Liver (tissue), 9 donors: ENCODE data around the gene ZBTB6. TPM values are rescaled to one million over a fixed set of nuclear protein-coding genes. Genes with fewer than 3 reads are reported as not detected.

Source experiments
- DNase-seq: peaks from one replicate; pipeline ENCODE4 v3.0.0-alpha.2; 2017; ENCODE audit warnings: low spot score
- H3K27ac ChIP-seq, 2 donors: one replicate each; pipeline ENCODE4 v1.7.0; 2013; ENCODE audit warnings: inconsistent platforms in 2 of 2, low read length in 2 of 2, control low read depth in 1 of 2, low read depth in 1 of 2, mild to moderate bottlenecking in 1 of 2
- H3K27me3 ChIP-seq, 4 donors: one replicate each; pipeline versions ENCODE4 v1.6.1 to v1.7.0; 2013; ENCODE audit warnings: low read length in 3 of 4, inconsistent platforms in 1 of 4, mild to moderate bottlenecking in 1 of 4, moderate library complexity in 1 of 4; ENCODE audit not compliant: control insufficient read depth in 4 of 4, insufficient read depth in 4 of 4
- H3K36me3 ChIP-seq, 4 donors: one replicate each; pipeline versions ENCODE4 v1.6.1 to v1.7.0; 2013; ENCODE audit warnings: low read length in 3 of 4, mild to moderate bottlenecking in 3 of 4, low read depth in 1 of 4, moderate library complexity in 1 of 4; ENCODE audit not compliant: control insufficient read depth in 4 of 4, insufficient read depth in 3 of 4
- H3K4me1 ChIP-seq, 4 donors: one replicate each; pipeline versions ENCODE4 v1.6.1 to v1.7.0; 2013; ENCODE audit warnings: low read length in 3 of 4, mild to moderate bottlenecking in 3 of 4, moderate library complexity in 1 of 4; ENCODE audit not compliant: control insufficient read depth in 4 of 4, insufficient read depth in 4 of 4
- H3K4me3 ChIP-seq, 3 donors: one replicate each; pipeline versions ENCODE4 v1.6.1 to v1.7.0; 2013; ENCODE audit warnings: low read length in 3 of 3, control low read depth in 1 of 3, low read depth in 1 of 3, mild to moderate bottlenecking in 1 of 3
- H3K9ac ChIP-seq, 2 donors: one replicate each; pipeline ENCODE4 v1.7.0; 2013; ENCODE audit warnings: low read length in 2 of 2, mild to moderate bottlenecking in 2 of 2, moderate library complexity in 2 of 2, control low read depth in 1 of 2, low read depth in 1 of 2
- H3K9me3 ChIP-seq, 4 donors: one replicate each; pipeline versions ENCODE4 v1.6.1 to v1.7.0; 2013; ENCODE audit warnings: low read length in 3 of 4; ENCODE audit not compliant: control insufficient read depth in 4 of 4
- ATF3 ChIP-seq: IDR thresholded peaks from 2 replicates; pipeline ENCODE4 v1.6.1; 2016; ENCODE audit warnings: antibody characterized with exemption
- CTCF ChIP-seq: fragments of 150-350 bp; IDR thresholded peaks from 2 replicates; pipeline ENCODE4 v1.5.1; 2017; ENCODE audit warnings: improper control_type of control experiment, low read depth, low read length; ENCODE audit not compliant: missing input control
- EGR1 ChIP-seq, 2 donors: IDR thresholded peaks; 2 replicates each; pipeline ENCODE4 v1.6.1; 2016 to 2018; ENCODE audit warnings: antibody characterized with exemption in 2 of 2, low read depth in 2 of 2
- FOXA1 ChIP-seq: IDR thresholded peaks from 2 replicates; pipeline ENCODE4 v1.6.1; 2016; ENCODE audit warnings: antibody characterized with exemption
- FOXA2 ChIP-seq: IDR thresholded peaks from 2 replicates; pipeline ENCODE4 v1.6.1; 2016; ENCODE audit warnings: antibody characterized with exemption
- GABPA ChIP-seq, 2 donors: IDR thresholded peaks in 1 of 2; conservative IDR thresholded peaks in 1 of 2; 2 replicates each; pipeline ENCODE4 v1.6.1; 2016; ENCODE audit warnings: antibody characterized with exemption in 2 of 2, mild to moderate bottlenecking in 1 of 2, moderate library complexity in 1 of 2
- HNF4A ChIP-seq, 2 donors: conservative IDR thresholded peaks; 2 replicates each; pipeline ENCODE4 v1.6.1; 2016; ENCODE audit warnings: antibody characterized with exemption in 2 of 2, mild to moderate bottlenecking in 2 of 2
- HNF4G ChIP-seq: IDR thresholded peaks from 2 replicates; pipeline ENCODE4 v1.6.1; 2016; ENCODE audit warnings: antibody characterized with exemption
- JUND ChIP-seq, 2 donors: IDR thresholded peaks; 2 replicates each; pipeline ENCODE4 v1.6.1; 2016; ENCODE audit warnings: antibody characterized with exemption in 2 of 2
- MAX ChIP-seq: IDR thresholded peaks from 2 replicates; pipeline ENCODE4 v1.6.1; 2016; ENCODE audit warnings: antibody characterized with exemption
- NR2F2 ChIP-seq: IDR thresholded peaks from 2 replicates; pipeline ENCODE4 v1.6.1; 2016; ENCODE audit warnings: antibody characterized with exemption
- RAD21 ChIP-seq, 2 donors: IDR thresholded peaks; 2 replicates each; pipeline ENCODE4 v1.6.1; 2016; ENCODE audit warnings: antibody characterized with exemption in 2 of 2, mild to moderate bottlenecking in 2 of 2
- REST ChIP-seq: IDR thresholded peaks from 2 replicates; pipeline ENCODE4 v1.6.1; 2016; ENCODE audit warnings: antibody characterized with exemption, mild to moderate bottlenecking
- RXRA ChIP-seq, 2 donors: IDR thresholded peaks; 2 replicates each; pipeline ENCODE4 v1.6.1; 2017 to 2018; ENCODE audit warnings: antibody characterized with exemption in 2 of 2, mild to moderate bottlenecking in 1 of 2
- SP1 ChIP-seq: IDR thresholded peaks from 2 replicates; pipeline ENCODE4 v1.6.1; 2018; ENCODE audit warnings: antibody characterized with exemption, mild to moderate bottlenecking
- TAF1 ChIP-seq: conservative IDR thresholded peaks from 2 replicates; pipeline ENCODE4 v1.6.1; 2016; ENCODE audit warnings: antibody characterized with exemption, mild to moderate bottlenecking
- YY1 ChIP-seq: IDR thresholded peaks from 2 replicates; pipeline ENCODE4 v1.6.1; 2016; ENCODE audit warnings: antibody characterized with exemption, mild to moderate bottlenecking
- ZBTB33 ChIP-seq: IDR thresholded peaks from 2 replicates; pipeline ENCODE4 v1.6.1; 2016; ENCODE audit warnings: antibody characterized with exemption
- WGBS: extraction: QIAGEN DNeasy Blood & Tissue Kit; methylation state at CpG from one replicate; pipeline ENCODE4 v1.1.7; 2013; 5-methylcytosine and 5-hydroxymethylcytosine counted together
- polyA plus RNA-seq, 2 donors: library from polyadenylated mRNA; stranded (reverse) in 1 of 2; unstranded in 1 of 2; fragments of 200-250 nt in 1 of 2; fragments of >200 nt in 1 of 2; fragmentation: Nextera tagmentation in 1 of 2; extraction: Ambion mirVana in 1 of 2; gene quantifications; one replicate each; pipeline versions ENCODE4 v1.2.1 to v1.2.3, GENCODE V29; 2013 to 2015
- total RNA-seq, 2 donors: library from RNA; depleted of rRNA; stranded (reverse); fragments of >200 nt; gene quantifications; one replicate each; pipeline ENCODE4 v1.2.3, GENCODE V29; 2014
- donor health status: healthy.
- donor health status: healthy.
- donor health status: healthy.
- donor health status: healthy.
- donor health status: healthy.

Gene ZBTB6
- total and polyA plus RNA-seq, 4 donors: 0.92 to 7.1 (median 3.3) TPM

- Histone ChIP-seq H3K27ac (peak overlapping the region; percentile 46 to 61), H3K27me3 (no peaks in the 10 kb centered on the region), H3K9me3 (no peaks in the 10 kb centered on the region), H3K4me3 (peak overlapping the region; percentile 84 to 97 (median 93)), H3K4me1 (peaks cover 0 to 29% (median 20%) of the 10 kb centered on the region in 4 donors), H3K9ac (peak overlapping the region; percentile 61), H3K36me3 (no peaks in the 10 kb centered on the region)
- WGBS: 30% methylated on average over 10 of the region's 10 CpGs
- TF ChIP-seq FOXA2: no peak
- no peak for TF ChIP-seq CTCF
- TF ChIP-seq YY1: no peak
- no peak for TF ChIP-seq EGR1 (IDR thresholded peaks at IDR 0.05; ENCODE audit: low read depth in 2 of 2)
- TF ChIP-seq HNF4G: no peak
- TF ChIP-seq ZBTB33: no peak
- TF ChIP-seq JUND (IDR thresholded peaks at IDR 0.05): no peak
- no peak for TF ChIP-seq SP1
- no peak for TF ChIP-seq RAD21 (IDR thresholded peaks at IDR 0.05)
- no peak for TF ChIP-seq RXRA (IDR thresholded peaks at IDR 0.05)
- no peak for TF ChIP-seq ATF3
- TF ChIP-seq GABPA (IDR thresholded peaks at IDR 0.05 in 1 of 2, conservative IDR thresholded peaks at IDR 0.05 in 1 of 2): no peak
- TF ChIP-seq NR2F2: no peak
- TF ChIP-seq REST: no peak
- no peak for TF ChIP-seq FOXA1
- no peak for TF ChIP-seq MAX
- no peak for TF ChIP-seq HNF4A (conservative IDR thresholded peaks at IDR 0.05)
- no peak for TF ChIP-seq TAF1
- DNase-seq: no peak
These were observed 17.6 kb upstream of the ZBTB6 start for GRCh38 chr9:122930541-122931225.
